Astrocyte of the spinal cord (primary cell): ENCODE data around the gene HBG2.

Source experiments
- DNase-seq: peaks from one replicate; pipeline ENCODE4 v3.0.0; 2011; ENCODE audit warnings: low read depth, low spot score
- H3K4me3 ChIP-seq: 2 replicates; pipeline ENCODE4 v1.5.1; 2011; ENCODE audit warnings: low read depth, mild to moderate bottlenecking, low read length, moderate library complexity
- in situ Hi-C: cut with HindIII; loops from 2 replicates; pipeline ENCODE4 v1.10.0; 2017; ENCODE audit warnings: low sequenced_read_pairs
- TF ChIP-seq, protein P1 (sequence below): IDR thresholded peaks from 2 replicates; pipeline ENCODE4 v1.5.1; 2012; ENCODE audit warnings: low read depth, mild to moderate bottlenecking, low read length, inconsistent platforms

Gene HBG2

DNA sequence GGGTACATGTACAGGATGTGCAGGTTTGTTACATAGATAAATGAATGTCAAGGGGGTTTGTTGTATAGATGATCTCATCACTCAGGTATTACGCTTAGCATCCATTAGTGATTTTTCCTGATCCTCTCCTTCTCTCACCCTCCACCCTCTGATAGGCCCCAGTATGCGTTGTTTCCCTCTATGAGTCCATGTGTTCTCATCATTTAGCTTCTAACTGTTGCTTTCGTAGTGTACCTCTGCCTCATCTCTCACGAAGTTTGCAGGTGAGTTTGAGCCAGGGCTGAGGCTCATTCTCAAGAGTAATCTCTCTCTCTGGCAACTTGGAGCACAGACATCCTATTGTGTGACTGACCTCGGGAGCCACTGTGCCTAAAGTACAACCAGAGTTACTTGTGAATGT is 19.8 kb upstream of the HBG2 start:
- no peak for DNase-seq
- in situ Hi-C loops: no loop called here
- TF ChIP-seq, protein P1, sequence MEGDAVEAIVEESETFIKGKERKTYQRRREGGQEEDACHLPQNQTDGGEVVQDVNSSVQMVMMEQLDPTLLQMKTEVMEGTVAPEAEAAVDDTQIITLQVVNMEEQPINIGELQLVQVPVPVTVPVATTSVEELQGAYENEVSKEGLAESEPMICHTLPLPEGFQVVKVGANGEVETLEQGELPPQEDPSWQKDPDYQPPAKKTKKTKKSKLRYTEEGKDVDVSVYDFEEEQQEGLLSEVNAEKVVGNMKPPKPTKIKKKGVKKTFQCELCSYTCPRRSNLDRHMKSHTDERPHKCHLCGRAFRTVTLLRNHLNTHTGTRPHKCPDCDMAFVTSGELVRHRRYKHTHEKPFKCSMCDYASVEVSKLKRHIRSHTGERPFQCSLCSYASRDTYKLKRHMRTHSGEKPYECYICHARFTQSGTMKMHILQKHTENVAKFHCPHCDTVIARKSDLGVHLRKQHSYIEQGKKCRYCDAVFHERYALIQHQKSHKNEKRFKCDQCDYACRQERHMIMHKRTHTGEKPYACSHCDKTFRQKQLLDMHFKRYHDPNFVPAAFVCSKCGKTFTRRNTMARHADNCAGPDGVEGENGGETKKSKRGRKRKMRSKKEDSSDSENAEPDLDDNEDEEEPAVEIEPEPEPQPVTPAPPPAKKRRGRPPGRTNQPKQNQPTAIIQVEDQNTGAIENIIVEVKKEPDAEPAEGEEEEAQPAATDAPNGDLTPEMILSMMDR: no peak
- H3K4me3 ChIP-seq: no peak overlapping the region

DNA sequence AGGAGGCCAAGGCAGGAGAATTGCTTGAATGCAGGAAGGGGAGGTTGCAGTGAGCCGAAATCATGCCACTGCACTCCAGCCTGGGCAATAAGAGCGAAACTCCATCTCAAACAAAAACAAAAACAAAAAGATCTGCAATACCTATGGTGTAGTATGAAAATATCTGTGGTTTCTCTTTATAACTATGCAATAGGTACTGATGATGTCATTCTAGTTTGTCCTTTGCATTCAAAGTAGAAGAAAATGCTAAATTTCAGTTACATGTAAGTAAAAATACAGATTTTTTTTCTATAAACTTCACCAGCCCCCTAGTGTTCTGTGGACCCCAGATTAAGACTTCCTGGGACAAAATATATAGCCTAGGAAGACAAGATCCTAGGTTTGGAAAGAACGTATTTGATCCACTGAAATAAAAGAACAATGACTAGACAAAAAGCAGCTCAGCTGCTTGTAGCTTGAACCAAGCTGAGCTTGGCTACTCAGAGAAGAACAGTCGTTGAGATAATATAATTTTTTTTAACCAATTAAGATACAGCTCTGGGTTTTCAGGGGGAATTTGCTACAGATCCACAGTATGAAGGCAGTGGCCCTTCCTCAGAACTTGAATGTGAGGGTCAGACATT is 17.9 kb upstream of the HBG2 start:
- TF ChIP-seq, protein P1: no peak
- H3K4me3 ChIP-seq: no peak overlapping the region
- DNase-seq: no peak
- in situ Hi-C loops: no loop called here

DNA sequence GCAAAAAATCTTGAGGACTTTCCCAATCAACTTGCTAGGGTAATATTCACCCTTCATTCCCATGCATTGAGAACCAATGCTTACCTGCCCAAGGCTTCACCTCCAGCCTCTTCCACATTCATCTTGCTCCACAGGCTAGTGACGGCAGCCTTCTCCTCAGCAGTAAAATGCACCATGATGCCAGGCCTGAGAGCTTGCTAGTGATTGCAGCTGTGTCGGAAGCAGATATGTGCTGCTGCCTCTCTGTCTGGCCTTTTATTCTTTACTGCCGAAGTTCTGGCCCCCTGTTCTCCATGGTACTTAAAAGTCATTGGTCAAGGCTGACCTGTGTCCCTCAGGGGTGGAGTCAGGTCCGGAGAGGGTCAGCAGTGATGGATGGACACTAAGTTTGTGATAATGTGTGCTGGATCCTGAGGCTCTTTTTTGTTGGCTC is 15.2 kb upstream of the HBG2 start, which contains the start of gene HBE1:
HBE1 (minus strand) TSS at position 231 of the 433 bp plus-strand sequence; CDS start at position 176, 55 bp downstream.
- no peak for DNase-seq
- in situ Hi-C loops: no loop called here
- TF ChIP-seq, protein P1: no peak
- no peak within 1 kb of the TSS for H3K4me3 ChIP-seq

DNA sequence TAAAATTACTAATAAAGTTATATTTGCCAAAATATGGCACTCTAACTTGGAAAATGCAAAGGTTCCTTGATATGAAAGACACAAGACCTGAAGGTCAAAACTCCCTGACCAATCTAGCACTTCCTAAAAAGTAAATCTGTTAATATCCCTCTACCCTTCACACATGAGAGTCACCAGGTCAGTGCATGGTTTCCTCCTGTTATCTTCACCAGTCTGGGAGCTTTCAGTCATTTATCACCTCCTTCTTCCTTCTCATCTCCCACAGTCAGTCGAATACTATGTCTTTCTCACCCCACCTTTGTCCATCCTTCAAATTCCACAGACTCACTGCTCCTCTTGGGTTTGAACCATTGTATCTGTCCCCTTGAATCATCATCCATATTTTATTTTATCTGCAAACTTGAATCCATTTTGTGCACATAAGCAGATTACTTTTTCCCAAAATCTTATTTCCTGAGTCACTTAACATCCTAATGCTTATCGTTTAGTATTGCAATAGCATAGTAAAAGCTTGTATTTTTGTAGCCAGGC is 12.5 kb upstream of the HBG2 start:
- TF ChIP-seq, protein P1: no peak
- no peak for DNase-seq
- in situ Hi-C loops: no loop called here
- H3K4me3 ChIP-seq: no peak overlapping the region

DNA sequence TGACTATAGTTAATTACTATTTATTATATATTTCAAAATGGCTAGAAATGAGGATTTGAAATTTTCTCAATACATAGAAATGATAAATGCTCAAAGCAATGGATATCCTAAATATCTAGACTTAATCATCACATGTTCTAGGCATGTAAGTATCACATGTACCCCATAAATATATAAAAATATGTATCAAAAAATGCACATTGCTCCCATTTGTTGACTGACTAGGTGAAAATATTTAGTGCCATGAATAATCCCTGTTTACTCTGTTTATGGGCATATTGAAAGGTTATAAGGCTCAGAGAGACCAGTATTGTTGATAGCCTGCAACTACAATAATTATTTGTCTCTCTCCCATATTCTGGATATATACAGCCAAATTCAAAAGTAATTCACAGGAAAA is 12.0 kb upstream of the HBG2 start:
- in situ Hi-C loops: no loop called here
- DNase-seq: no peak
- TF ChIP-seq, protein P1: no peak
- H3K4me3 ChIP-seq: no peak overlapping the region

DNA sequence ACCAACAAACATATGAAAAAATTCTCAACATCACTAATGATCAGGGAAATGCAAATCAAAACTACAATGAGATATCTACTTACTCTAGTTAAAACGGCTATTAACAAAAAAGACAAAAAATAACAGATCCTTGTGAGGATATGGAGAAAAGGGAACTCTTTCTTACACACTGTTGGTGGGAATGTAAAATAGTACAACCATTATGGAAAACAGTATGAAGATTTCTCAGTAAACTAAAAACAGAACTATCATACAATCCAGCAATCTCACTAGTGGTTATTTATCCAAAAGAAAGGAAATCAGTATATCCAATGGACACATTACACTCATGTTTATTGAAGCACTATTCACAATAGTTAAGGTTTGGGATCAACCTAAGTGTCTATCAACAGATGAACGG is 11.3 kb upstream of the HBG2 start:
- DNase-seq: no peak
- no peak overlapping the region for H3K4me3 ChIP-seq
- in situ Hi-C loops: no loop called here
- TF ChIP-seq, protein P1: no peak
